ENCODE results near the gene MEGF9.
"Not testable (repeated sequence)": the region's sequence is repeated elsewhere in the genome, so short reads cannot be mapped to it uniquely, and the experiment has no call there.

MEGF9 gene

GRCh38 chr9:120714088-120714845 is at the start of gene MEGF9:
Gene MEGF9, minus strand, starts transcription at chr9:120714470. Its CDS starts 112 bp downstream, at chr9:120714358.
- in situ Hi-C loops (cut with HindIII; ENCODE audit: low sequenced_read_pairs), result no loop called here

GRCh38 chr9:120761006-120761405 is 46.7 kb upstream of the MEGF9 start:
- in situ Hi-C loops (cut with HindIII; ENCODE audit: low sequenced_read_pairs), result no loop called here

GRCh38 chr9:120759755-120760400 is 45.6 kb upstream of the MEGF9 start:
- in situ Hi-C loops (cut with HindIII; ENCODE audit: low sequenced_read_pairs), result no loop called here

- in situ Hi-C loops (cut with HindIII; ENCODE audit: low sequenced_read_pairs), result no loop called here
Measured at GRCh38 chr9:120758544-120758943, 44.3 kb upstream of the MEGF9 start.

- in situ Hi-C loops (cut with HindIII; ENCODE audit: low sequenced_read_pairs), result no loop called here
Measured at GRCh38 chr9:120757026-120757913, 43.0 kb upstream of the MEGF9 start.

- in situ Hi-C loops (cut with HindIII; ENCODE audit: low sequenced_read_pairs), result no loop called here
Measured at GRCh38 chr9:120756531-120756930, 42.3 kb upstream of the MEGF9 start.

- in situ Hi-C loops (cut with HindIII; ENCODE audit: low sequenced_read_pairs), result no loop called here
Measured at GRCh38 chr9:120755810-120756434, 41.7 kb upstream of the MEGF9 start.

GRCh38 chr9:120755044-120755443 is 40.8 kb upstream of the MEGF9 start:
- in situ Hi-C loops (cut with HindIII; ENCODE audit: low sequenced_read_pairs), result no loop called here

GRCh38 chr9:120750421-120750820 is 36.2 kb upstream of the MEGF9 start:
- in situ Hi-C loops (cut with HindIII; ENCODE audit: low sequenced_read_pairs), result no loop called here

- in situ Hi-C loops (cut with HindIII; ENCODE audit: low sequenced_read_pairs), result not testable (repeated sequence)
Measured at GRCh38 chr9:120746366-120746765, 32.1 kb upstream of the MEGF9 start.

GRCh38 chr9:120745278-120745677 is 31.0 kb upstream of the MEGF9 start:
- in situ Hi-C loops (cut with HindIII; ENCODE audit: low sequenced_read_pairs), result no loop called here

- in situ Hi-C loops (cut with HindIII; ENCODE audit: low sequenced_read_pairs), result no loop called here
Measured at GRCh38 chr9:120742951-120743416, 28.7 kb upstream of the MEGF9 start.

- in situ Hi-C loops (cut with HindIII; ENCODE audit: low sequenced_read_pairs), result no loop called here
Measured at GRCh38 chr9:120741701-120742100, 27.4 kb upstream of the MEGF9 start.

GRCh38 chr9:120741191-120741590 is 26.9 kb upstream of the MEGF9 start:
- in situ Hi-C loops (cut with HindIII; ENCODE audit: low sequenced_read_pairs), result no loop called here

GRCh38 chr9:120740132-120740531 is 25.9 kb upstream of the MEGF9 start:
- in situ Hi-C loops (cut with HindIII; ENCODE audit: low sequenced_read_pairs), result no loop called here

- in situ Hi-C loops (cut with HindIII; ENCODE audit: low sequenced_read_pairs), result no loop called here
Measured at GRCh38 chr9:120737416-120738165, 23.3 kb upstream of the MEGF9 start.

GRCh38 chr9:120736881-120737280 is 22.6 kb upstream of the MEGF9 start:
- in situ Hi-C loops (cut with HindIII; ENCODE audit: low sequenced_read_pairs), result no loop called here

- in situ Hi-C loops (cut with HindIII; ENCODE audit: low sequenced_read_pairs), result no loop called here
Measured at GRCh38 chr9:120735415-120736126, 21.3 kb upstream of the MEGF9 start.

- in situ Hi-C loops (cut with HindIII; ENCODE audit: low sequenced_read_pairs), result no loop called here
Measured at GRCh38 chr9:120734607-120735410, 20.5 kb upstream of the MEGF9 start.
